Inflammatory macrophage treated with lipopolysaccharide for 1 hour (primary cell): ENCODE measurements around the gene IP6K1.
"Not testable (repeated sequence)": the region's sequence is repeated elsewhere in the genome, so short reads cannot be mapped to it uniquely, and the experiment has no call there.

Experiments
- DNase-seq, 2 donors: peaks; one replicate each; pipeline ENCODE4 v3.0.0-alpha.2; 2020 to 2022

The IP6K1 gene

DNA sequence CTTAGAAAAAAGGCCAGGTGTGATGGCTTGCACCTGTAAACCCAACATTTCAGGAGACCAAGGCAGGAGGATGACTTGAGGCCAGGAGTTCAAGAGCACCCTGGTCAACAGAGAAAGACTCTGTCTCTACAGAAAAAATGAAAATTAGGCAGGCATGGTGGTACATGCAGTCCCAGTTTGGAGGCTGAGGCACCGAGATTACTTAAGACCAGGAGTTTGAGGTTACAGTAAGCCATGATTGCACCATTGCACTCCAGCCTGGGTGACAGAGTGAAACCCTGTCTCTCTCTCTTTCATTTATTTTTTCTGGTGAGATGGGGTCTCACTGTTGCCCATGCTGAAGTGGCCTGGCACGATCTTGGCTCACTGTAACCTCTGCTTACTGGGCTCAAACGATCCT, 24.7 kb downstream of the IP6K1 start:
- DNase-seq = no peak

DNA sequence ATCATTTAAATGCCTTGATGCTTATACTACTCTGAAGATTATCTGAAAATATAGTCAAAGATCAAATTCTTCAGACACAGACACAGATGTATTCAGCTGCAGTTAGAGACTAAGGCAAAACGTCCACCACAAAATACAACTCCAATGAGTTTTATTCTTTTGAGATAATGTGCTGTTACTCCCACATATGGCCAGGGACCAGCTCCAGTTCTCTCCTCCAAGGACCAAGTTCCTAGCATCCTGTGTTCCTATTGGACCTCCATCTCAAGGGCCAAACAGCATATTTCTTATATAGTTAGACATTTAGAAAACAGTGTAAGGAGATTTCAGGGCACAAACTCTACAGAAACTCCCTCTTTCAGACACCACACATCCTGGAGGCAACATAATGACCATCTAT, 27.1 kb downstream of the IP6K1 start:
- DNase-seq = no peak

DNA sequence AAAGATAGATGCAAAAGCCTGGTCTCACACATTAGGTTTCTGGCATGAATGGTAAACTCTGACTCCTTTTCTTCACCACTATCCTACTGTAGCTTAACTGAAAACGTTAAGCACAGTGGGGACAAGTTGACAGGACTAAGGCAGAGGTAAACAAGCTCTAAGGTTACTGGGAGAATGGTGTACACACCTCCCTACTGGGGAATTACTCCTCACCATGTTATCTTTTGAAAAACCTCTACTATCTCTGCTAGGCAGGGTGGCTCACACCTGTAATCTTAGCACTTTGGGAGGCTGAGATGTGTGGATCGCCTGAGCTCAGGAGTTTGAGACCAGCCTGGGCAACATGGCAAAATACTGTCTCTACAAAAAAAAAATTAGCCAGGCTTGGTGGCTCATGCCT, 29.1 kb downstream of the IP6K1 start:
- DNase-seq = no peak

- DNase-seq = no peak
These were observed 30.3 kb downstream of the IP6K1 start for GRCh38 chr3:49756036-49756435.

DNA sequence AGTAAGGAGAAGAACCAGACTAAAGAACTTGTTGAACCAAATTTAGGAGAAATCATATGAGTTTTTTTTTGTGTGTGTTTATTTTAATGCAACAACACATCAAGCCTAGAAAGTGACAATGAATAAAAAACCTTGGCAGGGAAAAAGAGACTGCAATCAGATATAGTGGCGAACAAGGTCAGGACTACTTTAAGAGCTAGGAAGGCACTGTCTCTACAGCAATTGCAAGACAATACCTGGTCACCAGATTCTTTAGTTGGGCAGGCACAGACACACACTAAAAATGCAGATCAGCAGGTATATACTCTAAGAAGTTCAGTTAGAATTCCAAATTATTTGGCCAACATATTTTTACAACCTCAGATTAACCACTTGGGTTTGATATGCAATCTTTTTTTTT, 31.8 kb downstream of the IP6K1 start:
- DNase-seq = no peak

- no peak for DNase-seq
These were observed 34.8 kb downstream of the IP6K1 start for GRCh38 chr3:49751501-49751900.

- DNase-seq = no peak
These were observed 36.3 kb downstream of the IP6K1 start for GRCh38 chr3:49750056-49750455.

- DNase-seq = not testable (repeated sequence)
These were observed 37.5 kb downstream of the IP6K1 start for GRCh38 chr3:49748874-49749273.

GRCh38 chr3:49747792-49748480, 38.4 kb downstream of the IP6K1 start:
- no peak for DNase-seq

GRCh38 chr3:49745986-49746385, 40.4 kb downstream of the IP6K1 start:
- DNase-seq = no peak

GRCh38 chr3:49740427-49740826, 45.9 kb downstream of the IP6K1 start:
- no peak for DNase-seq

- no peak for DNase-seq
These were observed 48.2 kb downstream of the IP6K1 start for GRCh38 chr3:49738067-49738713.

GRCh38 chr3:49734752-49735151, 51.6 kb downstream of the IP6K1 start:
- no peak for DNase-seq

DNA sequence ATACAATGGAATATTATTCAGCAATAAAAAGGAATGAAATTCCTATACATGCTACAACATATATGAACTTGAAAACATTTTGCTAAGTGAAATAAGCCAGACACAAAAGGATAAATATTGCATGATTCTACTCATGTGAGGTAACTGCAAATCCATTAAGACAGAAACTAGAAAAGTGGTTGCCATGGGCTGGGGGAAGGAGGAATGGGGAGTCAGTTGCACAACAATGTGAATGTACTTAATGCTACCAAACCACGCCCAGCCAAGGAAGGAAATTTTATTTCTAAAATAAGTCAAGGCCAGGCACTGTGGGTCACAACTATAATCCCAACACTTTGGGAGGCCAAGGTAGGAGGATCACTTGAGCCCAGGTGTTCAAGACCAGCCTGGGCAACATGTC, 52.8 kb downstream of the IP6K1 start:
- peak in 1 of 2 donors; percentile 13 for DNase-seq

DNA sequence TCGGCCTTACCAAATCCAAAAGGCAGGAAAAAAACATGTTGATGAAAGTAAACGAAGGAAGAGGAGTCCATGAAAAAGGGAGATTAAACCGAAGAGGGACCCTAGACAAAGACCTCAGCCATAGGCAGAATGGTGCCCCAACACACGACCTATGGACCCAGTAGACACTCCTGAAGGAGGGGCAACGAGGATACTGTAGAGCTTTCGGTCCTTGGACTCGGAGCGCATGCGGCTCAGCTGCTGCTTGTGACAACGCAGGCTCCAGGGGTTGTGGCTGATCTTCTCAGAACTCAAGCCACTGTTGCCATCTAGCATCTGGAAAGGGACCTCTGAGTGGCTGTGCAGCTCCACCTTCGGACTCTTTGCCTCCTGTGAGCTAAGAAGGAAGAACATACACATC, 53.7 kb downstream of the IP6K1 start:
- DNase-seq = no peak

DNA sequence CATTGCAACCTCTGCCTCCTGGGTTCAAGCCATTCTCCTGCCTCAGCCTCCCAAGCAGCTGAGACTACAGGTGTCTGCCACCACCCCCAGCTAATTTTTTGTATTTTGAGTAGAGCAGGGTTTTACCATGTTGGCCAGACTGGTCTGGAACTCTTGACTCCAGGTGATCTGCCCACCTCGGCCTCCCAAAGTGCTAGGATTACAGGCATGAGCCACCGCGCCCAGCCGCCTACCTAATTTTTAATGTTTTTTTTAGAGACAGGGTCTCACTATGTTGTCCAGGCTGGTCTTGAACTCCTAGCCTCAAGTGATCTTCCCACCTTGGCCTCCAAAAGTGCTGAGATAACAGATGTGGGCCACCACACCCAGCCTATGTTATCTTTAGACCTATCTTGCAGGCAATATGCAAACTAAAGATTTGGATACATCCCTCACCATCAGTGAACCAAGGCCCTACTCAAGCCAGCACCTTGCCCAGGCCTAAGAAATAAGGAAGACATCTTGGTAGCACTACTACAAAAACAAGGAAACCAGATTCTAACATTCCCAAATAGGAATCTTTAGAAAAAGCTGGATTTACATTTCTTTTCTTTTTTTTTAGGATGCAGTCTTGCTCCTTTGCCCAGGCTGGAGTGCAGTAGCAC, 56.3 kb downstream of the IP6K1 start:
- no peak for DNase-seq

DNA sequence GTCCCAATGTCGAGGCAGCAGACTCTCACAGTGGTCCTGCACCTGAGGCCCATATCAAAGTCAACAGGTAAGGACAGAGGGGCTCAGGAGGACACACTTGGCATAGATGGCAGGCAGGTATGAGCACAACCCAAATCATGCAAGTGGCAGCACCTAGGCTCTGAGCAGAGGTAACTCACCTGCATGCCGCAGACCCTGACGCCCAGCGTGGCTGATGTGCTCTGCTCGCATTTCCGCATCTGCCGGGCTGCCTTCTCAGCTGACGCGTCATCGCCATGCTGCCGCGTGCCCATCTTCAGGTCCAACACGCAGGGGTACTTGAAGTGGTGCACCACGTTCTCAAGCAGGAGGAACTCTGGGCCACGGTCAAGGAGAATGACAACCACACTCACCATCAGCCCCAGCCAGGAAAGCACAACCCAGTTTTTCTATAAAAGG, 58.4 kb downstream of the IP6K1 start:
- no peak for DNase-seq

GRCh38 chr3:49727154-49727923, 59.0 kb downstream of the IP6K1 start:
- DNase-seq = no peak

GRCh38 chr3:49725906-49726681, 60.2 kb downstream of the IP6K1 start:
- no peak for DNase-seq

- no peak for DNase-seq
These were observed 61.8 kb downstream of the IP6K1 start for GRCh38 chr3:49724586-49724985.

DNA sequence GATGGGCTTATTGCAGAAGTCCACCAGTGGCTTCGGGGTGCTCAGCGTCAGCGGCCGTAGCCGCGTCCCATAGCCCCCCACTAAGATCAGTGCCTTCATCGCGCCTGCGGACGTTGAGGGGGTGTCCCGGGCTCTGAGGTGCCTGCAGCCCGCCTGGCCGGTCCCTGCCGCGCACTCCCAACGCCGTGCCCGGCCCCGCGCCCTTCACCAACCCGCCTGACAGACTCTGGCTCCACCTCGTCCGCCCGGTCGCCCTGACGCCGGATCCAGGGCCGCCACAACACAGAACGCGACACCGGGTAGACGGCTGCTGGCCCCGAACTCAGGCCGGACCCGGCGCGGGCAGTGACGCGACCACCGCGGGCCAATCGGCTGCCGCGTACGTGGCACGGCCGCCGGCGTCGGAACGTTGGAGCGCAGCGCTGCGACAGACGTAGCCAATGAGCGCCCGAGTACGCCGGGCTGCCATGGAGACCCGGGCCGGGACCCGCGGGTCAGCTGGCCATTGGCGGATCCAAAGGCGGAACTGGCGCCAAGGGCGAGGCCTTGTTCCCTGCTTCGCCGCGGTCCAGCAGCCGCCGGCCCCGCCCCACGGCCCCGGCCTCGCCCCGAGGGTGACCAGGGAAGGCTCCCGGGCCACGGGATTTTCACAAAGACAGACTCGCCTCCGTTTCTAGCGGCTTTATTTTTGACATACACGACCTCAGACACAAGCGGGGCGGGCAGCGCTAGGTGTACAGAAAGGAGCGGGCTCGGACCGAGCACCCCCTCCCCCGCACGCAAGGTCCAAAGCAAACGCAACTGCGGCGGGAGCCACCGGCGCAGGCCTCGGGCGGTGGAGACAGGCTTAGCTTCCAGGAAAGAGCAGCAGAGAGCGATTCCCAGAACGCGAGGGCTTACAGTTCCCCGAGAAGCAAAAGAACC, 62.5 kb downstream of the IP6K1 start, which contains the start of gene GMPPB:
TSS of gene GMPPB (minus strand) at position 324 of the 924 bp plus-strand sequence. CDS start at position 99, 225 bp downstream.
- peak; percentile 96 to 98 for DNase-seq
